ENCODE data around the gene GALNT11. TPM values are rescaled to one million over a fixed set of nuclear protein-coding genes. Genes with fewer than 3 reads are reported as not detected.
A peak's percentile ranks its signal among the peaks of the same experiment; 100 is the strongest.
"Not testable (repeated sequence)": the region's sequence is repeated elsewhere in the genome, so short reads cannot be mapped to it uniquely, and the experiment has no call there.

GALNT11 gene
- polyA plus RNA-seq, 1 donor (not counting 4 experiments of a cell fraction or from before 2014, with no cell fraction given) = 42.3 TPM

DNA sequence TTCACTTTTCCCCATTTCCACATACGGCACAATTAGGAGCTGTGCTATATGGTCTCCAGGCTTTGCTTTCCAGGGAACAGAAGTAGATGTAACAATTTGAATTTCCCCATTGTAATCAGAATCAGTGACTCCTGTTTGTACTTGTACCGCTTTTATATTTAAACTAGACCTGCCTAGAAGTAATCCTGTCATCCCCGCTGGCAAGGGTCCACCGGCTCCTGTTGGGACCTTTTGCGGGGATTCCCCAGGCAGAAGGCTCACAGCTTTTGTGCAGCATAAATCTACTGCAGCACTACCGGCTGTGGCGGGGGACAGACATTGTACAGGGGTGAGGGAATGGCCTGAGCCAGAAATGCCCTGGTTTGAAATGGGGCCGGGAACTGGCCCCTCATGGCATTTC is 17.6 kb downstream of the GALNT11 start:
- peak overlapping the region; percentile 26 for H3K27ac ChIP-seq (ENCODE audit: control insufficient read depth, insufficient read depth, low read length)
- H3K9me3 ChIP-seq (ENCODE audit: control insufficient read depth, low read depth, low read length); H3K9ac ChIP-seq (ENCODE audit: control insufficient read depth, extremely low read depth, insufficient read depth, low read length); H3K4me1 ChIP-seq (ENCODE audit: control insufficient read depth, extremely low read depth, insufficient read depth, low read length); H4K20me1 ChIP-seq (ENCODE audit: control insufficient read depth, extremely low read depth, insufficient read depth, low read length); FAIRE-seq; H3K27me3 ChIP-seq (ENCODE audit: control insufficient read depth, extremely low read depth, insufficient read depth, low read length); H3K9me1 ChIP-seq (ENCODE audit: control insufficient read depth, extremely low read depth, insufficient read depth, low read length); dilution Hi-C loops (cut with MboI; ENCODE audit: extremely low pct_ligation_motif_present, low sequenced_read_pairs); H2AFZ ChIP-seq (ENCODE audit: control insufficient read depth, low read length); DNase-seq (ENCODE audit: low read depth, low spot score); H3K79me2 ChIP-seq (ENCODE audit: control insufficient read depth, insufficient read depth, low read length); H3K36me3 ChIP-seq (ENCODE audit: control insufficient read depth in 2 of 2, extremely low read depth in 1 of 2, insufficient read depth in 2 of 2, low read length in 2 of 2); H3K4me3 ChIP-seq (ENCODE audit: control insufficient read depth in 2 of 3, extremely low read depth in 1 of 3, insufficient read depth in 2 of 3, low read depth in 1 of 3, low read length in 3 of 3): not testable (repeated sequence)
- peak overlapping the region; percentile 54 for H3K4me2 ChIP-seq (ENCODE audit: control insufficient read depth, extremely low read depth, insufficient read depth, low read depth, low read length)

- H2AFZ ChIP-seq (ENCODE audit: control insufficient read depth, low read length); H3K27ac ChIP-seq (ENCODE audit: control insufficient read depth, insufficient read depth, low read length); H3K36me3 ChIP-seq (ENCODE audit: control insufficient read depth in 2 of 2, extremely low read depth in 1 of 2, insufficient read depth in 2 of 2, low read length in 2 of 2); DNase-seq (ENCODE audit: low read depth, low spot score); FAIRE-seq; dilution Hi-C loops (cut with MboI; ENCODE audit: extremely low pct_ligation_motif_present, low sequenced_read_pairs); H3K4me3 ChIP-seq (ENCODE audit: control insufficient read depth in 2 of 3, extremely low read depth in 1 of 3, insufficient read depth in 2 of 3, low read depth in 1 of 3, low read length in 3 of 3); H3K9me1 ChIP-seq (ENCODE audit: control insufficient read depth, extremely low read depth, insufficient read depth, low read length); H4K20me1 ChIP-seq (ENCODE audit: control insufficient read depth, extremely low read depth, insufficient read depth, low read length); H3K9me3 ChIP-seq (ENCODE audit: control insufficient read depth, low read depth, low read length); H3K9ac ChIP-seq (ENCODE audit: control insufficient read depth, extremely low read depth, insufficient read depth, low read length); H3K4me1 ChIP-seq (ENCODE audit: control insufficient read depth, extremely low read depth, insufficient read depth, low read length); H3K4me2 ChIP-seq (ENCODE audit: control insufficient read depth, extremely low read depth, insufficient read depth, low read depth, low read length); H3K27me3 ChIP-seq (ENCODE audit: control insufficient read depth, extremely low read depth, insufficient read depth, low read length): not testable (repeated sequence)
- H3K79me2 ChIP-seq (ENCODE audit: control insufficient read depth, insufficient read depth, low read length) = peaks cover 11% of the 10 kb centered on the region
These were observed 19.4 kb downstream of the GALNT11 start for GRCh38 chr7:152044909-152045308.

GRCh38 chr7:152046531-152046930 is 21.1 kb downstream of the GALNT11 start:
- H3K4me1 ChIP-seq (ENCODE audit: control insufficient read depth, extremely low read depth, insufficient read depth, low read length) = peaks cover 14% of the 10 kb centered on the region
- H3K27ac ChIP-seq (ENCODE audit: control insufficient read depth, insufficient read depth, low read length) = no peak overlapping the region
- DNase-seq (ENCODE audit: low read depth, low spot score) = no peak
- H3K79me2 ChIP-seq (ENCODE audit: control insufficient read depth, insufficient read depth, low read length) = peaks cover 13% of the 10 kb centered on the region
- no peaks in the 10 kb centered on the region for H3K36me3 ChIP-seq (ENCODE audit: control insufficient read depth in 2 of 2, extremely low read depth in 1 of 2, insufficient read depth in 2 of 2, low read length in 2 of 2)
- no peaks in the 10 kb centered on the region for H3K9me1 ChIP-seq (ENCODE audit: control insufficient read depth, extremely low read depth, insufficient read depth, low read length)
- H4K20me1 ChIP-seq (ENCODE audit: control insufficient read depth, extremely low read depth, insufficient read depth, low read length) = no peaks in the 10 kb centered on the region
- TF ChIP-seq CTCF (optimal IDR thresholded peaks at IDR 0.05 in 1 of 3, IDR thresholded peaks at IDR 0.05 in 1 of 3, conservative IDR thresholded peaks at IDR 0.05 in 1 of 3; ENCODE audit: extremely low read depth in 1 of 3, insufficient read depth in 2 of 3, low read length in 3 of 3) (no peak), EZH2 (IDR thresholded peaks at IDR 0.05; ENCODE audit: low read length) (no peak)
- H2AFZ ChIP-seq (ENCODE audit: control insufficient read depth, low read length) = no peak overlapping the region
- no peak overlapping the region for H3K4me2 ChIP-seq (ENCODE audit: control insufficient read depth, extremely low read depth, insufficient read depth, low read depth, low read length)
- H3K9me3 ChIP-seq (ENCODE audit: control insufficient read depth, low read depth, low read length) = no peaks in the 10 kb centered on the region
- H3K27me3 ChIP-seq (ENCODE audit: control insufficient read depth, extremely low read depth, insufficient read depth, low read length) = no peaks in the 10 kb centered on the region
- H3K4me3 ChIP-seq (ENCODE audit: control insufficient read depth in 2 of 3, extremely low read depth in 1 of 3, insufficient read depth in 2 of 3, low read depth in 1 of 3, low read length in 3 of 3) = no peak overlapping the region
- no peak overlapping the region for H3K9ac ChIP-seq (ENCODE audit: control insufficient read depth, extremely low read depth, insufficient read depth, low read length)
- no peak for FAIRE-seq
- dilution Hi-C loops (cut with MboI; ENCODE audit: extremely low pct_ligation_motif_present, low sequenced_read_pairs) = no loop called here
